ENCODE measurements around the gene DNAJB11.

DNA sequence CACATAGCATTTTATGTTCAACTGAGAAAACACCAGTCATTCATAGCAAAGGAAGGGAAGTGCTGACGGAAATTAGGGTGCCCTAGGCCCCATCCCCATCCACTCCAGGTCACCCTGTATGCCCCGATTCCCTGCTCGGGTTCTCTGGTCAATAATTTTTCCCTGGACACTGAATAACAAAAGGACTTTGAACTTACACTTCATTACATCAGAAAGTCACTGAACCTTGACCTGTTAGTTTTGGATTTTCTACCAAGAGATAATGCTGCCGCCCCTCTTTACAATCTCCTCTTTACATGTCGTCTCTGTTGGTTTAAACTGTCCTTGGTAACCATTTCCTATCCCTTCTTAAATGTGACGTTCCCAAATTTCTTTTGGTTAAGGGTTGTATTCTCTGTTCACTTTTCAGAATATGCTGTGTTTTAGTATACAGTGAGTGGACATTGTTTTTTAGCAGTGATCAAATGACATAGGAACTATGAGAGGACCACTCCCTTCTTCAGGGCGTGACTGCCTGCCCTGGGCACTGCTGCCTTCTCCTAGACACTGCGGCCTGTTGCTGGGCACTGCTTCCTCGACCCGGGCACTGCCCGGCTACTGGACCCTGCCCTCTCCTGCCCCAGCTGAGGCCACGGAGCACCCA is 28.7 kb downstream of the DNAJB11 start:
- TF ChIP-seq, protein P1, sequence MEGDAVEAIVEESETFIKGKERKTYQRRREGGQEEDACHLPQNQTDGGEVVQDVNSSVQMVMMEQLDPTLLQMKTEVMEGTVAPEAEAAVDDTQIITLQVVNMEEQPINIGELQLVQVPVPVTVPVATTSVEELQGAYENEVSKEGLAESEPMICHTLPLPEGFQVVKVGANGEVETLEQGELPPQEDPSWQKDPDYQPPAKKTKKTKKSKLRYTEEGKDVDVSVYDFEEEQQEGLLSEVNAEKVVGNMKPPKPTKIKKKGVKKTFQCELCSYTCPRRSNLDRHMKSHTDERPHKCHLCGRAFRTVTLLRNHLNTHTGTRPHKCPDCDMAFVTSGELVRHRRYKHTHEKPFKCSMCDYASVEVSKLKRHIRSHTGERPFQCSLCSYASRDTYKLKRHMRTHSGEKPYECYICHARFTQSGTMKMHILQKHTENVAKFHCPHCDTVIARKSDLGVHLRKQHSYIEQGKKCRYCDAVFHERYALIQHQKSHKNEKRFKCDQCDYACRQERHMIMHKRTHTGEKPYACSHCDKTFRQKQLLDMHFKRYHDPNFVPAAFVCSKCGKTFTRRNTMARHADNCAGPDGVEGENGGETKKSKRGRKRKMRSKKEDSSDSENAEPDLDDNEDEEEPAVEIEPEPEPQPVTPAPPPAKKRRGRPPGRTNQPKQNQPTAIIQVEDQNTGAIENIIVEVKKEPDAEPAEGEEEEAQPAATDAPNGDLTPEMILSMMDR (IDR thresholded peaks at IDR 0.05 in 8 of 11, conservative IDR thresholded peaks at IDR 0.05 in 3 of 11), result no peak
- TF ChIP-seq POLR2A (IDR thresholded peaks at IDR 0.05) (no peak), POLR2AphosphoS5 (IDR thresholded peaks at IDR 0.05) (no peak)

All from spleen (tissue), 7 donors.